GM04504 (cell line): Measurements from ENCODE around the gene MAD1L1.
A peak's percentile ranks its signal among the peaks of the same experiment; 100 is the strongest.
"Not testable (repeated sequence)": the region's sequence is repeated elsewhere in the genome, so short reads cannot be mapped to it uniquely, and the experiment has no call there.

Experiments
- DNase-seq: peaks from one replicate; pipeline ENCODE4 v3.0.0-alpha.2; 2012; ENCODE audit warnings: low read depth

MAD1L1 gene

DNA sequence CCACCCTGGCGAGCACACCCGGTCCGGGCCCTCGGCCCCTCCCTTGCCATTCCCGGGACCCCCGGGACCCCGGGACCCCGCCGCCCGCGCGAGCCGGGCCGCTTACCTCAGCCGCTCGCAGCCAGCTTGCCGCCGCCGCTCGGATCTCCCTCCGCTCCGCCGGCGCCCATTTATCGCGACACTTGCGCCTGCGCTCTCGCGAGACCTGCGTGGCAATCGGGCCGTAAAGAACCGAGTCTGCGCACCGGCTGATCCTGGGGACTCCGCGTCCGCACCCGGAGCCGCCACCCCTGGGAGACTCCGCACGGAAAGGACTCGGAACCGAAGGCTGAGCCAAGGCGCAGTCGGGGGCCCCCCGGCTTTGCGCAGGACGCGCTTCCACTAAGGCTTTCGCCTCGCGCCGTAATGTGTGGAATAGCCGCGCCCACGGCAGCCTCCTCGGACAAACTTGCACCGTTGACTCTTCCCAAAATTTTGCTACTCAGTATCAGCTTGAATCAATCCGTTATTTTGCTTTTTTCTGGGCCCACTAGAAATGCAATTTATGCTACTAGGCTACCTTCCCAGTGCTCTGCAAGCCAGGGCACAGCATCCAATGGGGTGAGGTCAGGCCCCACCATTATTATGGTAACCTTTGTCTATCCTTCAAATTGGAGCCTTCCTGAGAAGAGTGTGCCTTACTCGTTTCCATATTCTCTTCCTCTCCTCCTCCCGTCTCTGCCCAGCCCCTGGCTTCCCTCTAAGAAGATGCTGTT lies at the start of gene MAD1L1:
MAD1L1 (minus strand) TSS at position 180 of the 755 bp plus-strand sequence. CDS start 2,812 bp downstream, outside the sequence.
- peak; percentile 82 for DNase-seq

DNA sequence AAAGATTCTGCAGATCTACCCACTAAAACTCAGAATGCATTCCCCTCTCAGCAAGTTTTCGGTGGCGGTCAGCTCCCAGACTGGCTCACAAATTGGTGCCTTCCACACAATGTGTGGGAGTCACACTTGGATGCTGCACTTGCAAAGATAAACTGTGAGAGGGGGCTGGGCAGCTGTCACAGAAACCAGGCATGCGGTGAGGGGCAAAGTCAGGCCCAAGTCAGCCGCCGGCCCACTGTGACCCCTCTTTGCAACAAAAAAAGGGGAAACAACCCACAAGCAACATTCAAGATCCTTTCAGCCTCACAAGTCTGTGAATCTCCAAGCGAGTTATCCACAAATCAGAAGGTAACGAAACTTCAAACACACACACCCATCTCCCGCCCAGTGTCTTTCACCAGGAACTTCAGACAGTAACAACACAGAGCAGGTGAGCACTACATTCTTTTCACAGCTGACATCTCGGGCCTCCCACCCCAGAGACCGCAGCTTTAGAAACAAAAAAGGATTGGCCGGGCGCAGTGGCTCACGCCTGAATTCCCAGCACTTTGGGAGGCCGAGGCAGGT lies 49.5 kb upstream of the MAD1L1 start:
- no peak for DNase-seq

DNA sequence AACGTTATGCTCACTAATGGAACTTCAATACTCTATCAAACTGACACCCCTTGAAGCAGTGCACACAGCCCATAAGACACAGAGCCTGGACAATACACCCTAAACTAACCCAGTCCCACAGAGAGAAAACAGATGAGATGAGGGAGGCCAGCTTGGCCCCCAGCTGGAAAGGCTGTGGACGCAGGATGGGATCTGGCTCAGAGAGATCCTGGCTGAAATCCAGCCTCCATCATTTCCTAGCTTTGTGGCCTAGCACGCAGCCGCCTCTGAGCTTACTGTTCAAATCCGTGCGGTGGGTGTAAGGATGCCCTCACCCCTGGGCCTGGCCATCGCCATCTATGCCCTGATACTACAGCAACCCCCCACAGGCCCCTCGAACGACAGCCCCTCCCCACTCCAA lies 48.8 kb upstream of the MAD1L1 start:
- no peak for DNase-seq

DNA sequence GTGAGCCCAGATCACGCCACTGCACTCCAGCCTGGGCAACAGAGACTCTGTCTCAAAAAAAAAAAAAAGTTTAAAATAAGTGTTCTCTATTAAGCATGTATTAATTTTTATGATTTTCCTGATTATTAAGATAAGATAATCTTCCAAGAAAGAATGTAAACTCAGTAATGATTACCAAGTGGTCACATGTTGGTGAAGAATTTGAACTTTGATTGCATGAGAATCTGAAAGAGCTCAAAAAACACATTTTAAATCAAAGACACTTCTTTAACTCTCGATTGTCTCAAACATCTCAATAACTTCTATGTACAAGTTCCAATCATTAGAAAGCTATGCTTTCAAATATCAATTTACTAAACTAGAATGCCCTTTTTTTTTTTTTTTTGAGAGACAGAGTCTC lies 47.7 kb upstream of the MAD1L1 start:
- no peak for DNase-seq

DNA sequence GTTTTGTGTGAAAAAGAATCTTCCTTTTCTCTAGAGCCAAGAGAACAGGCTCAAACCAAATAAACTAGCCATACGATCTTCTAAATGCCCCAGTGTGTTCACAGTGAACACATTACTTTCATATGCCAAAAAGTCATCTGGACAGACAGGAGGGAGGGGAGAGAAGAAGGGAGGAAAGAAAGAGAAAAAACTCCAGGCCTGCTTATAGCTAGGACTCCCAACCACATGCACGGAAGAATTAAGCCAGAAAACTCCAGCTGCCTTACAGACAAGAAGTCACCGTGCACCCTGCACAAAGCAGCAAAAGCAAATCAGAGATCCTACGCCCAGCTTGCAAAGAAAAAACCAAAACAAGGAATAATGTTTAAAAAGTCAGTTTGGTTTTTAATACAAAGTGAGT lies 47.2 kb upstream of the MAD1L1 start:
- DNase-seq = no peak

DNA sequence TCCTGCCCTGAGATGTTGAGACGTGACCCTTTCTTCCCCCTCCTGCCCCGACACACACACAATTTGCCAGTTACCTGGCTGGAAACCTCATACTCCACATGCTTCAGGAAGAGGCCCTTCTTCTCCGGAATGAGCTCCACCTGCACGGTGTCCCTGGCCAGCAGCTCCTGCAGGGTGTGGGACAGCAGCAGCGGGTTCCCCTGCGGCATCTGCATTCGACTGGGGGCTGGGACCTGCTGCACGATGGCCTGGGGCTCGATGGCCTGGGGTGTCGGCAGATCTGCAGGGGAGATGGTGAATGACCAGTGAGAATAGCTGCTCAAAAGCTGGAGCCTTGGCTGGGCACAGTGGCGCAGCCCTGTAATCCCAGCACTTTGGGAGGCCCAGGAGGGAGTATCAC lies 45.3 kb upstream of the MAD1L1 start:
- no peak for DNase-seq

DNA sequence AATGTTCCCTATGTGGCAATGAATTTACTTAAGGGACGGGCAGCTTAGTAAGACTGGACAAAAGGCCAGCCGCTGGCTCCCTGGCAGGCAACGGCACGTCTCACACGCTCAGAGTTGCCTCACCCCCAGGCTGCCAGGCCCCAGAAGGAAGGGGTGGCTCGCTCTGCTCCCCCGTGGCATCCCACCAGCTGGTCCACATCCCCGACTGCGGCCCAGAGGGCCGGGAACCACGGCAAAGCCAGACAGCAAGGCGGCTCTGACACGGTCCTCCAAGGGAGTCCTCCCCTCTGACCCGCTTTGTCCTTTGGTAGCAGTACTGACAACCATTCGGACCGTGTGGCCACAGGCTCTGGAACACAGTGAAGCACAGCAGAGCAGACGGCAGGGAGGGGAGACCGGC lies 43.4 kb upstream of the MAD1L1 start:
- DNase-seq = no peak

DNA sequence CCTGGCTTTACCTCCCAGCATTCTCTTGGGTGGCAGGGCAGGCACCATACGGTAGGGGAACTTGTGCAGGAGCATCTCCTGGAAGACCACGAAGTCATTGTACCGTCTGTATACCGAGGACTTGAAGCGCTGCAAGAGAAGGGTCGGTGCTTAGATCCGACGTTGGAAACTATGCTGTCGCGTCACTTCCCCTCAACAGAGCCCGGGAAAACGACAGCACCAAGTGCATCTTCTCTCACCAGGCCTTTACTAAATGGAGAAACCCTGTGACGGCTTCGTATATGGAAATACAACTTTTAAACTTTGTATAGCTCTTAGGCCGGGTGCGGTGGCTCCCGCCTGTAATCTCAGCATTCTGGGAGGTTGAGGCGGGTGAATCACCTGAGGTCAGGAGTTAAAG lies 42.4 kb upstream of the MAD1L1 start:
- DNase-seq = no peak

DNA sequence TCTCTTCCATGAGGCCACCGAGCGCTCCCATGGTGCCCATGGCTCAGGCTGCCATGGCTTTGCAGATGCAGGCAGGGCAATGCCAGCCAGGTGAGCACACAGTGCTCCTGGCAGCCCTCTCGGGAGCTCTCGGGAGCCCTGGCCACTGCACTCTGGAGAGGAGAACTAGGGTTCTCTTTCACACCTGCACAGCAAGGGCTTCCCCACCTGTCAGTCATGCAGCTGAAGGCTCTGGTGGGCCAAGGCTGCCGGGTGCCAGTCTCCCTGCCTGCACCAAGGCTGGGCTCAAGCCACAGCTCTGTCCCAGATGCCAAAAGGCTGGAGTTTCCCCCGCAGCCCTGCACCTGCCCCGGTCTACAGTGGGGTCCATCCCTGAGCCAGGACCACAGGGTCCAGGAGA lies 41.9 kb upstream of the MAD1L1 start:
- DNase-seq = no peak

DNA sequence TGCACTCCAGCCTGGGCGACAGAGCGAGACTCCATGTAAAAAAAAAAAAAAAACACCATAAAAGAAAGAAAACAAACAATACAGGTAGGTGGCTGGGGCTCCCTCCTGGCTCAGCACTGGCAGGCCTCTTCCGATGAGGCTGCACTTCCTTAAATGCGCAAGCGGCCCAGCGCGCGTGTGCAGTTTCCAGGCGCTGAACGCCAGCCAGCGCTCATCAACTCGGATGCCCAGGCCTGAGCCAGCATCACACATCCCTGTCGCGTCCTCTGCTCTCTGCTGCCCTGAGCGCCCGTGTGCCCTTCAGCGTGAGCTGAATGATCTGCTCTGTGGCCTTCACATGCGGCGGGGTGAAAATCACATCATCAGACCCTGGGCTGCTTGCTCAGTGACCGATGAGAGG lies 41.1 kb upstream of the MAD1L1 start:
- DNase-seq = no peak

DNA sequence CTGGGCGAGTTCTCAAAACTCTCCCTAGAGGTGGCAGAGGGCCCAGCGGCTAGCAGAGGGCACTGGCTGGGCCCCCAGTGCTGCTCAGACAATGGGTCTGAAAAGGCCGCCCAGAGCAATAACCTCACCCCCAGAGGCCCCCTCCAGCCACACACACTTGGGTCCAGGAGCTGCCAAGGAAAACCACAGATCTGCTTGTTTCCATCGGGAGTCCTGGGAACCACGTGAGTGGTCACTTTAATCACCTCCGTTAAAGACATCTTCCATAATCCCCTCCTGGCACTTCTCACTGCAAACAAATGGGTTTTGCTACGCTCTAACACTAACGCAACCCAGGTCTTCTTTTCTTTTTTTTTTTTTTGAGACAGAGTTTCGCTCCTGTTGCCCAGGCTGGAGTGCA lies 39.3 kb upstream of the MAD1L1 start:
- DNase-seq = no peak

DNA sequence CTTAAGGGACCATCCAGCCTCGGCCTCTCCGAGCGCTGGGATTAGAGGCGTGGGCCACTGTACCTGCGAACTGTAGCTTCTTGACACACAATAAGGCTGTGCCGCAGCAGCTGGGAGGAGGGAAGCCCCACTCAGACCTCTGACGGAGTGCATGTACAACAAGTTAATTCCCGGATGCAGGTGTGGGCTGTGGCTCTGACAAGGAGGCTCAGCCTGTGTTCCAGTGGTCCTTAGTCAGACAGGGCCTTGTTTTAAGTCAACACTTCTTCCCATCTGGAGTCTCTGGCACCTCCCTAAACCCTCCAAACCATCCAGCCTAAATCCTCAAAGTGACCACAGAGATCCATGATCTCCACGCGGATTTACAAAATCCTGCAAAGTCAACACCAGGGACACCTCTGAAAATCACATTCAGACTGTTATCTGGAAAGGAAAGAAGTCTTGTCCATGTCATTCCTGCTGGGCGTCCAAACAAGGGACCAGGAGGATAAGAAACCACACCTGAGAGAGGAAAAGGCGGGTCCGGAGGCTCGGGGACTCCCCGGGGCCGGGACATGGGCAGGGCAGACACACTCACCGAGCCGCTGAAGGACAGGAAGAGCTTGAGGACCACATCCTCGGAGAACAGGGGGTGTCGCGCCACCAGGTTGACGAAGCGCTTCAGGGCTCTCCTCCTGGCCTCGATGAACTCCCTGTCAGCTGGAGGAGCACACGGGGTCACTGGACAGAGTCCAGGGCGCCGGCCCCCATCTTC lies 38.7 kb upstream of the MAD1L1 start:
- no peak for DNase-seq

DNA sequence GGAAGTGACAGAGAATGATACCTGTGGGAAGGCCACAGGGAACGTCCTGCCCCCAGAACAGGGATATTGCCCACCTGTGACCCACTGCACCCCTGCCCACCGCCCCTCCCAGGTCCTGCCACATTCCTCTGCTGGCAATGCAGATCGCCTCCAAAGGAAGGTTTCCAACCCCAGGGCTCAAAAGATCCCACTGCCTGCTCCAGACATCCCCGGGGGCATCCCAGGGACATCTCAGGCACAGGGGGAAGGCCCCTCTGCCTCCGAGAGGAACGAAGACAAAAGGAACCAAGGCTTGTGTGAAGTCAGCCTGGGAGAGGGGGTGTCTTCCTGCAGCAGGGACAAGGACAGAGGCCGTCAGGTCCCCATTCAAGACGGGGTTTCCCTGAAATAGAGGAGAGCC lies 37.8 kb upstream of the MAD1L1 start:
- DNase-seq = no peak

DNA sequence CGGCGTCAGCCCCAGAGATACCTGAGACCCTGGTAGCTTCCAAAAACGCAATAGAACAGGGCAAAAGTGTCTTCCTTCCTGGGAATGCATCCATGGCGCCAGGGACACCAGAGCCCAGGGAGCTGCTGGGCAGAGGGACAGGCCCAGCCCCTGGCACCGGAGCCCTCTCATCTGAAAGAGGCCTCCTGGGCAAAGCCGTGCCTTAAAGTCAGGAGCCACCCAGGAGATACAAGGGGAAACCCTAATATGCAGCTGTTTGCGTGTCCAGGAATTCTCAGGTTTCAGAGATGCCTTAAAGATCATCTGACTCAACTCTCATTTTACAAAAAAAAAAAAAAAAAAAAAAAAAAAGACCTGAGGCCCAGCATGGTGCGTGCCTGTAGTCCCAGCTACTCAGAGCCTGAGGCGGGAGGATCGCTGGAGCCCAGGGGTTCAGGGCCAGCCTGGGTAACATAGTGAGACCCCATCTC lies 37.3 kb upstream of the MAD1L1 start:
- no peak for DNase-seq

DNA sequence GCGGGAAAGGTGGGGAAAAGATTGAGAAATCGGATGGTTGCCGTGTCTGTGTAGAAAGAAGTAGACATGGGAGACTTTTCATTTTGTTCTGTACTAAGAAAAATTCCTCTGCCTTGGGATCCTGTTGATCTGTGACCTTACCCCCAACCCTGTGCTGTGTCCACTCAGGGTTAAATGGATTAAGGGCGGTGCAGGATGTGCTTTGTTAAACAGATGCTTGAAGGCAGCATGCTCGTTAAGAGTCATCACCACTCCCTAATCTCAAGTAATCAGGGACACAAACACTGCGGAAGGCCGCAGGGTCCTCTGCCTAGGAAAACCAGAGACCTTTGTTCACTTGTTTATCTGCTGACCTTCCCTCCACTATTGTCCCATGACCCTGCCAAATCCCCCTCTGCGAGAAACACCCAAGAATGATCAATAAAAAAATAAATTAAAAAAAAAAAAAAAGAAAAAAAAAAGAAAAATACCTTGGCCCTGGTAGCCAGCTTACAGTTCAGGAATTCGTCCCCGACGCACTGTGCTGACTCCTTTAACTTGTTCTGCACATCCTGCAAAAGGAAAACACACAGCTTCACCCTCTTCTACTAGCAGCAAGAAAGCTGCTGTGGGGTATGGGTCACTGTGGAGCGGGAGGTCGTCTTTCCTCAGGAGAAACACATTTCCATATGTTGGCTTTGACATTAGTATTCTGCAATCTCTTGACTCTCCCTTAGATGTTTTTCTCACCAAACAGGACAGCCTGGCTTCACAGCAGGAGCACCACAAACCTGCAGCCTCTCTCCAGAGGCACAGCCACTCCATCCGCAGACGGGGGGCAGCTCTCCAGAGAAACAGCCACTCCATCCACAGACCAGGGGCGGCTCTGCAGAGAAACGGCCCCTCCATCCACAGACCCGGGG lies 36.6 kb upstream of the MAD1L1 start:
- not testable (repeated sequence) for DNase-seq

DNA sequence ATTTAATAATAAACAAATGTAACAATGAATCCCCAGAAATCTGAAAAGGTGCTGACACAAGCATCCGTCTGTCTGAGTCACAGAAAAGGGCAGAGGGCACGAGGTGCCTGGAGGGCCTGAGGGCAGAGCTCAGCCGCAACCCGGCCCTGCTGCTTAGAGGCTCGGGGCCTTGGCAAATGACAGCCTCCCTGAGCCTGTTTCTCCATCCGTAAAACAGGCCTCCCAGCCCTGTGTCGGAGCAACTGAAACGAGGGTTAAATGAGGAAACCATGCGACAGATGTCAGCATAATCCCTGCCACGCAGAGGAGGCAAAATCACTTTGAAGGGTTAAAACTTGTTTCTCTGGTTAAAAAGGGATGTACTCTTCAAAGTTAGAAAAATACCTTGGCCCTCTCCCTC lies 34.2 kb upstream of the MAD1L1 start:
- DNase-seq = peak; percentile 38

DNA sequence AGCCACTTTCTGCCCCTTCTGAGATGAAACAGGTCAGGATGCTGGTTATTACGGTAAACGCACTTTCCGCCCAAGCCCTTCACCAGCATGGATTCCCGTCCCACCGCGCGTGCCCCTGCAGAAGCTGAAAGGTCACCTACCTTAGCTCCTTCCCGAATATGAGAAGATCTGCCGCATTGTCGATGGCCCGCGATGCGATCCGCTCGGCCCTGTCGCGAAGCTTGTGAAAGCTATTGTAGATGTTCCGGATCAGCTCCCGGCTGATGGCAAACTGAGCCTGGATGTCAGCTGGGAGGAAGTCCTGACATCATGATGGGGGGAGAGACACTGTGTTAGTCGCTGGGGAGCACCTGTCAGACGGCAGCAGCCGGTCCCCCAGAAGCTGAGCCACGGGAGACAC lies 31.4 kb upstream of the MAD1L1 start:
- DNase-seq = no peak

DNA sequence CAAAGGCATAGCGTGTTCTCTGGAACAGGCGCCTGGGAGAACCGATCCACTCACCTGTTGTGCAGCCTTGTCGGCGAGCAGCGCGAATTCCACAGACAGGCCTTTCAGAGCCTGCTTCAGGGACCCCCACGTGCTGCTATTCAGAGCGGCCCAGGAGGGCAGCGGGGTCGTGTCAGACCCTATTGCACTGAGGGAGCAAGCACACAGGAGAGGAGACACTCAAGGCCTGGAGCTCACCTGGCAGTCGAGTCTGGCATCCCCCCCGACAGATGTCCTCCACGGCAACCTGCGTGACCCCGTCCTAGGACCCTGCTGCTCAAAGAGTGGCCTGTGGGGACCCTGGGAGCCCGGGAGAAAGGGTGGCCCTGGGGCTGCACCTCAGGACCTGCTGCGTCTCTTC lies 30.4 kb upstream of the MAD1L1 start:
- DNase-seq = no peak

DNA sequence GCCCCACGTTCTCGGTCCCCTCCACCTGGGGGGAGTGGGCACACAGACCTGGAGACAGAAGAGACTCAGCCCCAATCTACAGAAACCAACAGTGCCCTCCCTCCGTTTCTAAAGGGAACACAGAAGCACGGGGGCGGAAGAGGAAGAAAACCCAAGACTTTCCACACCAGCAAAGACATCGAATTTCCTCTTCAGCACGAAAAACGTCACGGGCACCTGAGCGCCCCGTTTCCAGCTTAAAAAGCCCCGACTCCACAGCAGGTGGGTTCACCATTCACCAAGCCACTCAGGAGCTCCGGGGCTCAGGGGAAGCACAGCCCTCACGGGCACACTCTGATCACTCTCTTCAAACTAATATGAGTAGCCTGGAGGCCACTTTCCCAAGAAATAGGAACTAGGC lies 28.9 kb upstream of the MAD1L1 start:
- DNase-seq = no peak

DNA sequence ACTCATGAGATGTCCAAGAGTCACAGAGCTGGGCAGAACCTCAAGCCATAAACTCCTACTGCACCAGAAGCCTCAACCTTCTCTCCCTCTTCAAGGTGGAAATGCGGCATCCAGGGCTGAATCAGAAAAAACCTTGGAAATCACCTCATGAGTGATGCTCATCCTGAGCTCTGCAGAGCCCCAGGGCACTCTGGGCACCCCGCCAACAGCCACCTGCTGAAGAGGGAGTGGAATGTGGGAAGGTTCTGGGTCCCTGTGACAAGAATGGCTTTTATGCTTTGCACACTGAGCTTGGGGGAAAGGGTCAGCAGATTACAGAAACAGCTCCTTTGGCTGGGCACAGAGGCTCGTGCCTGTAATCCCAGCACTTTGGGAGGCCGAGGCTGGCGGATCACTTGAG lies 28.1 kb upstream of the MAD1L1 start:
- DNase-seq = no peak

DNA sequence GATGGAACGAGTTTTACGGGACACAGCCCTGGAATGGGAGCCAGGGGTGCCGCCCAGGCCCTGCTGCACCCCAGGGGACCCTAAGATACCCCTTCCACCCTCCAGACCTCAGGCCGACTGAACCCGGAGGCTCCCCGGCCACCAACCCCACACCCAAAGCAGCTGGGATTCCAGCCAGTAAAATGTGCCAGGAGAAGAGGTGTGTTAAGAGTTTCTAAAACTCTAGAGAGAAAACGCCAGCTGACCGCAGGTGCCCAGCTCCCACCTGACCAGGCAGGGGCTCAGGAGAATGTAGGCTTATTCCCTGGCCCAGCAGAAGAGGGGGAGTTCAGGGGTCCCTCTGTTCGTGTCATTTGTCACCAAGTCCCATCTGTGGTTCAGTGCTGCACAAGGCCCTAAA lies 26.7 kb upstream of the MAD1L1 start:
- no peak for DNase-seq

DNA sequence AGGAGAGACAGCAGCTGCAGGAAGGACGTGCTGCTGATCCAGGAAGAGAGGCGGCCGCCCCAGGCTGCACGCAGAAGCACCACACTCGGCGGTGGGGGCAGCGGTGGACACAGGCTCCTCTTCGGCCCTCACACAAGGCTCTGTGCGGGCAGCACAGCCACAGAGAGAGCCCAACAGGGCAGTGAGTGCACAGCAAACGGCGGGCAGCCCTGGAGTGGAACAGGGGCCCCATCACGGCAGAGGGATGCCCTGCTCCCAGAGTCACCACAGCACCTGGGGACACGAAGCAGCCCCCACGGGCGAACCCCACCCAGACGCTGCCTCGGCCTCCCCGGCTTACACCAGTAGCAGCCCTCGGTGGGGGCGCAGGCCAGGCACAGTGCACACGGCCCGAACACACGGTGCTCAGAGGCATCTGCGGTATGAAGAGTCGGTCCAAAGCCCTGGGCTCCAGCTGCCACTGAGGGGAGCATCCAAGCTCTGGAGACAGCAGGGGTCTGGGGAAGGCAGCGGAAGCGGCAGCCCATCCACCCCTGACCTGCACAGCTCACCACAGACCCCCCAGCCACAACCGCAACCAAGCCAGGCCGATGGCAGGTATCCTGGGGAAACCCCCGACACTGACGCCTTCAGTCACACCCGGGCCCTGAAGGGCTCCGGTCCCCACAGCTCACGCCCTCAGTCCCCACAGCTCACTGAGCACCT lies 26.1 kb upstream of the MAD1L1 start:
- no peak for DNase-seq
